Hematopoietic multipotent progenitor cell (in vitro differentiated cells): ENCODE data around the gene TRAM2. TPM values are rescaled to one million over a fixed set of nuclear protein-coding genes. Genes with fewer than 3 reads are reported as not detected.

Experiments used
- DNase-seq, 3 donors: peaks; one replicate each; pipeline ENCODE4 v3.0.0-alpha.2; 2011 to 2015; ENCODE audit warnings: low read depth in 2 of 3, low spot score in 2 of 3
- total RNA-seq: library from RNA; depleted of rRNA; stranded (reverse); fragments of >200 nt; gene quantifications from one replicate; pipeline ENCODE4 v1.2.3, GENCODE V29; 2012

Gene TRAM2
- total RNA-seq, 1 donor = 8.6 TPM

DNA sequence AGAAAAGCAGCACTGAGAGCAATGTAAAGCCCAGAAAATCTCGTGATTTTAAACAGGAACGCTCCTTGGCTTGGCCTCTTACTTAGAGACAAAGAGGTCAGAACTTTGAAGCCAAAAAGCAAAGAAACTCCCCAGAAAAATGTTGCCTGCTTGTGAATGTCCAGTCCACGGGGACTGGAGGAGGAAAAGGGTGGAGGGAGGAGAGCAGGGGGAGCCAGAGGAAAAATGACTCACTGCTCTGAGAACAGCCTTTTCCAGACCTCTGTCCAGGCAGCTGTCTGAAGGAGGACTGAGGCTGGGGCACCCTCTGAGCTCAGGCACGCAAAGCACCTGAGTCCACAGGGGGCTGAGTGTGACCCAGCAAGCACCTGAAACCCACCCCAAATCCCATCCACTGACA lies 64.7 kb downstream of the TRAM2 start:
- no peak for DNase-seq

DNA sequence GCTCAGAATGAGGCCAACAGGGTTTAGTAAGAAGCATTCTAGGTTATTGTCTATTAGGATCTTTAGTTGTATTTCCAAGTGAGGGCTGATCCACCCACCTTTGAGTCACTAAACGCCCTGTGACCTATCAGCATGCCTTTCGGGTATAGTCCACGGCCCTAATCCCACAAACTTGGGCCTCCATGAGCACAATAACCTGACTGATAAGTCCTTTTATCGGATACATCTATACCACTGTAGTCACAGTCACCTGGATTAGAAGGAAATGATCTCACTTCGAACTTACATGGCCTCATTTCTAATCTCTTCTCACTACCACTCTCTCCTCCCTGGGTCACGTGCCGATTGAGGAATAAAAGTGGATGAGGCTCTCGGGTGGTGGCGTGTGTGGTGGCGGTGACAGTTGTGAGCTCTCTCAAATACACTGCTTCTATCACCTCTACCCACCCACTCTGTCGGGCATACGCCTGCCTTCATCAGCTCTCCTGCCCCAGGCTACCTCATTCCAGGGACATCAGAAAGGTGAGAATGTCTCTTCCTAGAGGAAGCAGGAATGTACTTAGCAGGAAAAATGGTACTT lies 65.2 kb downstream of the TRAM2 start:
- DNase-seq = no peak

DNA sequence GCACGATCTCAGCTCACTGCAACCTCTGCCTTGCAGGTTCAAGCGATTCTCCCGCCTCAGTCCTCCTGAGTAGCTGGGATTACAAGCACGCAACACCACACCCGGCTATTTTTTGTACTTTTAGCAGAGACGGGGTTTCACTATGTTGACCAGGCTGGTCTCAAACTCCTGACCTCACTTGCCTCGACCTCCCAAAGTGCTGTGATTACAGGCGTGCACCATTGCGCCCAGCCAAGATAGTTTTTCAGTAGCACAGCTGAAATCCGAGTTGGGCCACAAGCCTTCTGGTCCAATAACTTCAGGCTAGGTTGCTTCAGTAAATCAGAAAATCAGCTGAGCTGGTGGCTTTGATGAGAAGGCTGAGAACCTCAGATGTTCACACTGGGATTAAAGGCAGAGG lies 65.7 kb downstream of the TRAM2 start:
- no peak for DNase-seq

- DNase-seq = no peak
Measured at GRCh38 chr6:52510213-52510562, 66.7 kb downstream of the TRAM2 start.

DNA sequence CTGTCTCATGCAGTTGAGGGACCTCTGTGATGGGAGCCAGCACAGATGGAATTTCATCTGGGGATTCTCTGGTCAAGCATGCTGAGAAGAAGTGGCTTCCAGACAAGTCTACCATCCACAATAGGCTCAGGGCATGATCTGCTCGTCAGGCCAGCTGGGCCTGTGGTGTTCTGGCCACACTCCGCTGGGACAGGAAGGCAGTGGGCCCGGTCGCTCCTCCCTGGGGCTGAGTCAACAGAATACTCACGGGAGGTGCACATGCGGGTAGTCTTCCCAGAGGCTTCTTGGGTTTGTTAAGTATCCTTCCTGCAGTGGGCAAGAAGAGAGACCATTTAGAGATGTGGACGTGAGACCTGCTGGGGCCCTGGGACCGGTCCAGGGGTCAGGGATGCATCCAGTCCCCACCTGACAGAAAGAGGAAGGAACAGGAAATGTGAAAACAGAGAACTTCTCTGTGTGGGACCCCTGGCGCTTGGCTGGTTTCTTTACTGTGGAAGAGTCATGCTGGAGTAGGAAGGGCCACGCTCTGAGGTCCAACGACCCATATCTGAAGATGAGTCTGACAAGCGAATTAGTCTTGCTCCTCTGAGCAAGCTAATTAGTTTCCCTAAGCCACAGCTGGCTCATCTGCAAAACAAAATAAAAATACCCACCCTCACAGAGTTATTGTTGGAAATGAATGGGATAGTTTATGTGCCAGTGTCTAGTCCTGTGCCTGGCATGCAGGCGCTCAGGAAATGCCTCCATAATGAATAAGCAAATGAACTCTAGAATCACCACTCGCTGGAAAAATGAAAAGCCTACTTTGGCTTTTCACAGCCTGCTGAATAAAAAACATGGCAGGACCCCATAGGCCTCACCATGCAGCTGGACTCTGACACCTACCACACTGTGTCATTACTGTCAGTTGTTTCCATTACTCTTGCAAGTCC lies 67.3 kb downstream of the TRAM2 start:
- DNase-seq = no peak

GRCh38 chr6:52508261-52508739 lies 68.6 kb downstream of the TRAM2 start:
- no peak for DNase-seq

GRCh38 chr6:52507557-52508260 lies 69.2 kb downstream of the TRAM2 start:
- DNase-seq = no peak

DNA sequence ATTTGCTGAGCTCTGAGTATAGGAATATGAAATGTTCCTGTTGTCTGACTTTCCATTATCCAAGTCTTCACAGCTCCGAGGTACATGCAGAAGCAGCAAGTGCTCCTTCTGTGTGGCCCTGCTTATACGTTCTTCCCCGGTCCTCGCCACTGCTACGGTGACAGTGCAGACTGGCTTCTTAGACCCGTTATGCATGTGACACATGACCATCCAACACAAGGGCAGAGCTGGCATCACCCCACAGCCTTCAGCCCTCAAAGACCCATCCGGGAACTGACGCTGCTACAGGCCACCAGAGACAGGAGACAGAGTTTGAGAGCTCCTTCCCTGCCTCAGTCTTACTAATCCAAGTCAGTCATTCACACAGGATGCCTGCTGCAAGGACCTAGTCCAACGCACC lies 70.4 kb downstream of the TRAM2 start:
- DNase-seq = no peak

- peak in 2 of 3 donors; percentile 13 for DNase-seq
Measured at GRCh38 chr6:52505726-52506409, 71.0 kb downstream of the TRAM2 start.

DNA sequence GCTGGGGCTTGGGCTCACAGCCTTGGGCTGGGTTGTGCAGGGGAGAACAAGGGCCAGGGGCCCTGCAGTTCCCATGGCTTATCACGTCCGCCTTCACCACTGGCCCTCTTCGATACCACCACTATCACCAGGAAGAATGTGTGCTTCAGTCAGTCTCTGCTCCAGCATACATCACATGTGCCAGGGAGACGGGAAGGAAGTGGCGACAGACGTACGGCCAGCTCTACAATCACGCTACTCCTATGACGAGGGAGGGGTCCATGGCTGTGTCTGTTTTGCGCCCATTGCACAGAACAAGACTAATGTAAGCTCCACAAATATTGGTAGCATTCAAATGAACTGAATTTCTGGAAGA lies 72.1 kb downstream of the TRAM2 start:
- DNase-seq = peak in 2 of 3 donors; percentile 54

DNA sequence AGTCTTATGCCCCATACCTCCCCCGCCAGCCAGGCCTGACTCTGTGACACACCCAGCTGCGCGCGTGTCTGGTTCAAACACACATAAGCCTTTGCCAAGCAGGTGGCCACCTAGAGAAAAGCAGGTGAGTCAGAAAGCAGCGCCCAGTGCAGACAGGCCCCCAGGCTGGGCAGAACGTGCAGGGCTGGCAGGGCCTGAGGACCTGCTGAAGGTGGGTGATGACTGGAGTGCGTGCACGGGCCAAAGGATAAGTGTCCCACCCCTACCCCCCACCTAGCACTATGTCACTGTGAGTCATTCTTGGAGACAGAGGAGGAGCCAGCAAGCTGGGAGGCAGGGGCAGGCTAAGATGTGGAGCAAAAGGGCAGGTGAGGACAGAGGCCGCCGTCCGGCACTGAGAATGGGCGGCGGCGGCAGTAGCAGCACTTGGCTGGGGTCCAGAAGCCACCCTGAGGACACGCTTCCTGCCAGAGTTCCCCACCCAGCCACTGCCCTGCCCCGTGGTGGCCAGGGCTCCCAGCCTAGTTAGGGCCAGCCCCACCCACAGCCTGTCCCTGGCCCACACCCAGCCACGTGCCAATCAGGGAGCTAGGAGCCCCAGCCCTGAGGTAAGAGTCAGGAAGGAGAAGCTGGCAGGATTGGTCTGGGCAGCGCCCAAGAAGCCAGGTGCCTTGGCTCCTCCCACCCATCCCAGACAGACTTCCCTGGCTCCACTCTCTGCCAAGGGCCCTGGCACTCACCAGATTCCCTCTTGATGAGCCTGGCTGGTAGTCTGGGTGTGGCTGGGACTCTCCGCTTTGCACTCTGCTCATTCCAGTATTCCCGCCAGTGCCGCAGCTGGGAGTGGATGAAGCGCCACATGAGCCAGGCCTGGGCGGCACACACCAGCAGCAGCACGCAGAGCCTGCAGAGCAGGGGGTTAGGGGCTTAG lies 72.7 kb downstream of the TRAM2 start:
- peak in 2 of 3 donors; percentile 33 to 59 for DNase-seq

- no peak for DNase-seq
Measured at GRCh38 chr6:52503323-52503747, 73.5 kb downstream of the TRAM2 start.

DNA sequence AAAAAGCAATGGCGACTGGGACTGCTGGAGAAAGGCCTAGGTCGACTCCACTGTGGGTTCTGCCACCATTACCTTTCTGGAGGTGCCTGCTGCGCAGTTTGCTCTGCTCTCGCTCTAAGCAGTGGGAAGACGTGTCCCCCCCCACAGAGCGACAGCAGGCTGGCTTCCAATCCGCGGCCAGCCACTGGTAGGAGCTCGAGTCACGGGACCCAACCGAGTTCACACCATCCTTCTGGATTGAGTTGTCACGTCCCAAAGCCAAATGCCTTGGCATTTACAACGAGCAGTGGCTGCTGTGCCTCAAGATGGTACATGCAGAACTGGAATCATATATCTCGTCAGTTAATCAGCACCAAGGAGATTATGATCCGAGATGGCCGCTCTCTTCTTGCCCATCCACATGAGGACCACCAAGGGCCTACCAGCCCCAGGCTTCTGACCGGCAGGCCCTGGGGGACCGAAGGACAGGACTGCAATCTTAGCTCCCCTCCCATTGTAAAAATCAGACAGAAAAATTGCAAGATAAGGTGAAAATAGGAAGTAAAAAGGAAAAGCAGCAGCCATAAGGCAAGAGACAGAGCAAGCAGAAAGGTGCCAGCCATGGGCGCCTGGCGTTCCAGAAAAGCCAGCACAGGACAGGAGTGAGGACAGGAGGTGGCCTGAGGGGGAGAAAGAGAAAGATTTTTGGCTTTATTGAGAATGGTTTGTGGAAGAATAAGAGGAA lies 74.4 kb downstream of the TRAM2 start:
- no peak for DNase-seq

- DNase-seq = no peak
Measured at GRCh38 chr6:52500238-52501129, 76.4 kb downstream of the TRAM2 start.

DNA sequence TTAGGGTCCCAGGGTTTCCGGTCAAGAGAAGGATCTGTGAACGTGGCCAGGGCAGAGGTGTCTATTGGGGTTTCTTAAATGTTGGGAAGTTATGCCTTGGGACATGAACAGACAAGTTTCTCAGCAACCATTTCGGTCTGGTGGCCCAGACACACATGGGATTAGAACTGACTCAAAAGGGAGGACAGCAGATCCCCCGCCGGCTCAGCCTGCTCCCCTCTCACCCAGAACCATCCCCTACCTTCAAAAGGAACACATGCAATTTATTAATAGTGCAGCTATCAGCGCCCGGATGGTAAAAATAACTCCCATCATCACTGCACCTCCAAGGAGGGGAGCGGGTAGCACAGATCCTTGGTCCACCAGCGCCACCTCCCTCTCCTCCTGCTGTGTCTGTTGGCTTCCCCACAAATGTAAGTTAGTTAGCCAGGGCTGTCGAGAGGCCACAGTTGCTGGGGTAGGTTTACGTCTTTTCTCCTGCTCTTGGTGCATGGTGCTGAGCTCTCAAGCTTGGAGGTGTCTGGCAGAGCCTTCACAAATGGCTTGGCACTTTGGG lies 77.1 kb downstream of the TRAM2 start:
- no peak for DNase-seq

DNA sequence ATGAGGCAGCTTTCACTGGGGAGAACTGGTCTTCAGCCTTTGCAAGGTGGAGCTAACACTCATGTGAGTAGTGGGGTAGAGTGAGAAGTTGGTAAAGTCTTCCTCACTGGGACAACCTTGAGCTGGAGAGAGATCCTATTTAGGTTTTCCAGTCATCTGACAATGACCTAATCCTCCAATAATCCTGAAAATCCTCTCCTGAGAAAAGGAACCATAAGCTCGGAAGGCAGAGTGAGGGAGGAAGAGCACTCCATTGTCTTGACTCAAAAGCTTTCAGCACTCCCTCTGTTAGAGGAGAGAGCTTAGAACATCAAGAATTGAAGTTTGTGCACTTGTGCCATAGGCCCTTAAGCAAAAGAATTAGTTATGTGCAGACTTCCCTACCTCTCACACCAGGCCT lies 77.8 kb downstream of the TRAM2 start:
- no peak for DNase-seq

DNA sequence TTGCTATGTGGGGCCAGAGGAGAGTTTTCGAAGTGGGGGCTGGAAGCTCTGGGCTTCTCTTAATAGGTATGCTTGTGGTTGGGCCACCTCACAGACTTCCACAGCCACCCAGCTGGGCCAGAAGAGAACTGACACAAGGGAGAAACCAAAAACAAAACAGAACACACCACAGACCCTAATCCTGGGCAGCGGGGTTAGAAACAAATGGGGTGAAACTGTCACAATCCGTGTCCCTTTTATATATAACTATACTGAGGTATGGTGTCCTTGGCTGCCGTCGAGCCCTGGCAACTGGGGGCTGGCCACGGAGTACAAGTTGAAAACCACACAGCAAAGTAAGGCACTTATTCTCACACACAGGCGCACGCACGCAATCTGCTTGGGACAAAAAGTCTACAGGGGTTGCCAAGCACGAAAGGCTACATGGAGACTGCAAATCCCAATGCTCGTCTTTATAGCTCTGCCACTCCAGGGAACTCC lies 78.3 kb downstream of the TRAM2 start:
- no peak for DNase-seq
